HCT116 (cell line): ENCODE measurements around the gene EEF2. TPM values are rescaled to one million over a fixed set of nuclear protein-coding genes. Genes with fewer than 3 reads are reported as not detected.

Experiments used
- ATAC-seq: fragments of 200-7000 bp; cut with Tn5 transposase; 2 replicates; pipeline ENCODE4 v1.9.1; 2020; ENCODE audit warnings: mild to moderate bottlenecking, moderate library complexity
- BruUV-seq: library from RNA; stranded (reverse); fragments of 400-500 nt; replicated peaks from 2 replicates; lab custom pipeline; 2021; lab: Mats Ljungman, UMichigan
- CTCF ChIA-PET: fragments of 300-600 bp; sonication (Branson Sonifier 250); formaldehyde crosslinking; loops from one replicate; lab custom pipeline; 2021; ENCODE audit warnings: antibody characterized with exemption; lab: Charles Lee
- POLR2A ChIA-PET: fragments of 300-600, 350-600 bp; sonication (Branson Sonifier 250); formaldehyde crosslinking; loops from one replicate; lab custom pipeline; 2021; ENCODE audit warnings: antibody characterized with exemption; lab: Charles Lee
- RAD21 ChIA-PET, 2 experiments: fragments of 300-600 bp; sonication (Branson Sonifier 250); formaldehyde crosslinking; loops; one replicate each; lab custom pipeline; 2023; ENCODE audit warnings: low total read pairs in 2 of 2; ENCODE audit not compliant: uncharacterized antibody in 2 of 2, unreplicated experiment in 2 of 2, low non-redundant PET in 1 of 2; lab: Charles Lee
- DNase-seq: peaks from one replicate; pipeline ENCODE4 v3.0.0-alpha.2; 2010; ENCODE audit warnings: low read depth, low spot score
- H2AFZ ChIP-seq: fragments of 200-600 bp; shearing (Covaris generic), sonication (generic); 2 replicates; pipeline ENCODE4 v1.6.1; 2017; ENCODE audit warnings: low read depth, mixed run types, mixed read lengths, antibody characterized with exemption, low read length; ENCODE audit not compliant: poor library complexity, severe bottlenecking
- H3K27ac ChIP-seq: 2 replicates; pipeline ENCODE4 v1.5.1; 2012; ENCODE audit warnings: low read depth, low read length
- H3K27me3 ChIP-seq: fragments of 200-600 bp; sonication (generic); 2 replicates; pipeline ENCODE4 v1.6.1; 2016; ENCODE audit warnings: mixed run types, low read length, mixed read lengths; ENCODE audit not compliant: insufficient read depth
- H3K36me3 ChIP-seq, 2 experiments: fragments of 200-500 bp in 1 of 2; fragments of 200-600 bp in 1 of 2; sonication (Bioruptor generic) in 1 of 2; sonication (generic) in 1 of 2; 2 replicates each; pipeline versions ENCODE4 v1.5.1 to v1.6.1; 2014 to 2016; ENCODE audit warnings: low read length in 2 of 2, inconsistent platforms in 1 of 2, mixed read lengths in 1 of 2, mixed run types in 1 of 2; ENCODE audit not compliant: insufficient read depth in 2 of 2, control insufficient read depth in 1 of 2
- H3K4me1 ChIP-seq, 2 experiments: fragments of 200-600 bp in 1 of 2; sonication (generic) in 1 of 2; 2 replicates each; pipeline versions ENCODE4 v1.5.1 to v1.6.1; 2012 to 2017; ENCODE audit warnings: low read length in 2 of 2, inconsistent platforms in 1 of 2, mild to moderate bottlenecking in 1 of 2, mixed read lengths in 1 of 2, mixed run types in 1 of 2, moderate library complexity in 1 of 2; ENCODE audit not compliant: insufficient read depth in 2 of 2, control insufficient read depth in 1 of 2
- H3K4me2 ChIP-seq: fragments of 200-600 bp; sonication (generic); 2 replicates; pipeline ENCODE4 v1.6.1; 2017; ENCODE audit warnings: mixed run types, low read length, mixed read lengths
- H3K4me3 ChIP-seq, 2 experiments: fragments of 200-600 bp in 1 of 2; sonication (generic) in 1 of 2; replicated peaks in 1 of 2; 2 replicates each; pipeline ENCODE4 v1.5.1; 2011 to 2016; ENCODE audit warnings: low read length in 2 of 2, control low read depth in 1 of 2, low read depth in 1 of 2, mild to moderate bottlenecking in 1 of 2, mixed read lengths in 1 of 2, mixed run types in 1 of 2
- H3K79me2 ChIP-seq: fragments of 200-600 bp; sonication (generic); 2 replicates; pipeline ENCODE4 v1.6.1; 2017; ENCODE audit warnings: mild to moderate bottlenecking, mixed run types, low read length, moderate library complexity, mixed read lengths; ENCODE audit not compliant: insufficient read depth
- H3K9ac ChIP-seq: fragments of 200-600 bp; sonication (generic); 2 replicates; pipeline ENCODE4 v1.6.1; 2016; ENCODE audit warnings: low read length, mixed read lengths
- H3K9me2 ChIP-seq: fragments of 200-600 bp; sonication (generic), shearing (Covaris generic); 2 replicates; pipeline ENCODE4 v1.6.1; 2017; ENCODE audit warnings: mixed run types, mild to moderate bottlenecking, moderate library complexity; ENCODE audit not compliant: insufficient read depth
- H3K9me3 ChIP-seq, 2 experiments: fragments of 200-500 bp in 1 of 2; fragments of 200-600 bp in 1 of 2; sonication (Bioruptor generic) in 1 of 2; sonication (generic) in 1 of 2; 2 replicates each; pipeline ENCODE4 v1.6.1; 2014 to 2017; ENCODE audit warnings: low read length in 2 of 2, mixed read lengths in 2 of 2, inconsistent platforms in 1 of 2, low read depth in 1 of 2, mild to moderate bottlenecking in 1 of 2, mixed run types in 1 of 2, moderate library complexity in 1 of 2; ENCODE audit not compliant: control insufficient read depth in 1 of 2, insufficient read depth in 1 of 2
- H4K20me1 ChIP-seq: fragments of 200-600 bp; sonication (generic), shearing (Covaris generic); 2 replicates; pipeline ENCODE4 v1.6.1; 2017; ENCODE audit warnings: mixed run types, mild to moderate bottlenecking, moderate library complexity; ENCODE audit not compliant: insufficient read depth
- ATF3 ChIP-seq: IDR thresholded peaks from 2 replicates; pipeline ENCODE4 v1.6.1; 2012
- CBX3 ChIP-seq: IDR thresholded peaks from 2 replicates; pipeline ENCODE4 v1.6.1; 2012; ENCODE audit warnings: low read depth
- CEBPB ChIP-seq: IDR thresholded peaks from 2 replicates; pipeline ENCODE4 v1.6.1; 2012; ENCODE audit warnings: low read depth
- EGR1 ChIP-seq: IDR thresholded peaks from 2 replicates; pipeline ENCODE4 v1.6.1; 2012; ENCODE audit warnings: low read depth
- EZH2 ChIP-seq: fragments of 200-600 bp; sonication (generic); IDR thresholded peaks from 2 replicates; pipeline ENCODE4 v1.6.1; 2017; ENCODE audit warnings: antibody characterized with exemption, mixed run types
- EZH2phosphoT487 ChIP-seq: fragments of 200-600 bp; IDR thresholded peaks from 2 replicates; pipeline ENCODE4 v1.6.1; 2018; ENCODE audit warnings: antibody characterized with exemption, borderline replicate concordance
- FOSL1 ChIP-seq: IDR thresholded peaks from 2 replicates; pipeline ENCODE4 v1.6.1; 2012; ENCODE audit warnings: low read depth
- JUND ChIP-seq: IDR thresholded peaks from 2 replicates; pipeline ENCODE4 v1.6.1; 2012
- POLR2A ChIP-seq: IDR thresholded peaks from 2 replicates; pipeline ENCODE4 v1.7.0; 2011; ENCODE audit warnings: borderline replicate concordance; ENCODE audit not compliant: insufficient read depth, insufficient read length; ENCODE audit errors: extremely low read depth
- POLR2AphosphoS5 ChIP-seq: IDR thresholded peaks from 2 replicates; pipeline ENCODE4 v1.6.1; 2011; ENCODE audit warnings: mild to moderate bottlenecking, low read depth, low read length, moderate library complexity
- RAD21 ChIP-seq: IDR thresholded peaks from 2 replicates; pipeline ENCODE4 v1.6.1; 2012; ENCODE audit warnings: low read depth, mild to moderate bottlenecking
- SIN3A ChIP-seq: IDR thresholded peaks from 2 replicates; pipeline ENCODE4 v1.6.1; 2012; ENCODE audit warnings: low read depth
- SRF ChIP-seq: IDR thresholded peaks from 2 replicates; pipeline ENCODE4 v1.6.1; 2012; ENCODE audit warnings: low read depth
- TCF7L2 ChIP-seq: IDR thresholded peaks from 2 replicates; pipeline ENCODE4 v1.7.0; 2011; ENCODE audit warnings: borderline replicate concordance, inconsistent platforms; ENCODE audit not compliant: insufficient read depth, insufficient read length; ENCODE audit errors: extremely low read depth
- YY1 ChIP-seq: IDR thresholded peaks from 2 replicates; pipeline ENCODE4 v1.6.1; 2011; ENCODE audit warnings: low read length, low read depth, moderate library complexity, mild to moderate bottlenecking; ENCODE audit not compliant: insufficient replicate concordance; ENCODE audit errors: extremely low read depth
- ZFX ChIP-seq: fragments of 450-650 bp; IDR thresholded peaks from 2 replicates; pipeline ENCODE4 v1.6.1; 2017
- ZNF274 ChIP-seq: fragments of 200-500 bp; sonication (Bioruptor generic); IDR thresholded peaks from 2 replicates; pipeline ENCODE4 v1.6.1; 2014; ENCODE audit warnings: mild to moderate bottlenecking, low read depth, low read length, inconsistent platforms
- intact Hi-C: fragments of 100-400 bp; cut with micrococcal nuclease; formaldehyde crosslinking; loops from 2 replicates; pipeline ENCODE4 v1.10.0; 2022
- total RNA-seq: library from RNA; stranded (reverse); gene quantifications from one replicate; pipeline ENCODE4 v1.2.1, GENCODE V29; 2021; ENCODE audit not compliant: unreplicated experiment
- TF ChIP-seq, protein P1 (sequence below): IDR thresholded peaks from 2 replicates; pipeline ENCODE4 v1.6.1; 2012
- TF ChIP-seq, protein P2 (sequence below), 3 experiments: fragments of 200-600 bp in 1 of 3; sonication (generic) in 1 of 3; IDR thresholded peaks in 2 of 3; conservative IDR thresholded peaks in 1 of 3; 2 replicates each; pipeline ENCODE4 v1.5.1; 2012 to 2017; ENCODE audit warnings: low read depth in 2 of 3, low read length in 2 of 3, antibody characterized with exemption in 1 of 3, borderline replicate concordance in 1 of 3, control low read depth in 1 of 3, mild to moderate bottlenecking in 1 of 3, mixed read lengths in 1 of 3, mixed run types in 1 of 3, moderate library complexity in 1 of 3; ENCODE audit not compliant: insufficient read depth in 1 of 3

The EEF2 gene
- total RNA-seq, 1 experiment from 2014 or later = 3,796 TPM

DNA sequence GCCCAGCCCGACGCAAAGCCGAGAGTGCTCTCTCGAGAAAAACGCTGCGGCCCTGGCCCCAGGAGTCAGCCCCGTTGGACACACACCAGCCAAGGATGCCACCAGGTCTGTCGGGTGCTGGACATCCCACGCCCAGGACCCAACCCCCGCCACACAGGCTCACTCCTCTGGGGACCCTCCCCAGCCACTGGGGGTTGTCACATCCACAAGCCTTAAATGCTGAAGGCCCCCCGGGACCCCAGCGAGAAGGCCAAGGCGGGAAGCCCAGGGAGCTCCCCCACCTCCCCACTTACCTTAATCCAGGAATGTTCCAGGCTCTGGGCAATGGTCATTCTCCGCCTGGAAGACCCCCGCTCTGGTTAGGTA, 25.5 kb downstream of the EEF2 start:
- H3K36me3 ChIP-seq = peaks cover 6 to 21% of the 10 kb centered on the region in 2 experiments; a peak in 3 of 4 replicates
- no peaks in the 10 kb centered on the region for H3K9me2 ChIP-seq
- no peaks in the 10 kb centered on the region for H3K9me3 ChIP-seq
- ATAC-seq = no peak
- no peak overlapping the region for H3K4me3 ChIP-seq
- DNase-seq = no peak
- intact Hi-C loops = no loop called here
- no peaks in the 10 kb centered on the region; the same call in 1 of the 2 replicates for H3K79me2 ChIP-seq
- no peak overlapping the region for H3K4me2 ChIP-seq
- no peak overlapping the region for H2AFZ ChIP-seq
- no peak for TF ChIP-seq JUND
- TF ChIP-seq RAD21 = no peak
- no peak for TF ChIP-seq EZH2
- TF ChIP-seq, protein P1, sequence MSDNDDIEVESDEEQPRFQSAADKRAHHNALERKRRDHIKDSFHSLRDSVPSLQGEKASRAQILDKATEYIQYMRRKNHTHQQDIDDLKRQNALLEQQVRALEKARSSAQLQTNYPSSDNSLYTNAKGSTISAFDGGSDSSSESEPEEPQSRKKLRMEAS = no peak
- TF ChIP-seq ZFX = no peak
- no peak for TF ChIP-seq CEBPB
- TF ChIP-seq POLR2A = no peak
- TF ChIP-seq, protein P2, sequence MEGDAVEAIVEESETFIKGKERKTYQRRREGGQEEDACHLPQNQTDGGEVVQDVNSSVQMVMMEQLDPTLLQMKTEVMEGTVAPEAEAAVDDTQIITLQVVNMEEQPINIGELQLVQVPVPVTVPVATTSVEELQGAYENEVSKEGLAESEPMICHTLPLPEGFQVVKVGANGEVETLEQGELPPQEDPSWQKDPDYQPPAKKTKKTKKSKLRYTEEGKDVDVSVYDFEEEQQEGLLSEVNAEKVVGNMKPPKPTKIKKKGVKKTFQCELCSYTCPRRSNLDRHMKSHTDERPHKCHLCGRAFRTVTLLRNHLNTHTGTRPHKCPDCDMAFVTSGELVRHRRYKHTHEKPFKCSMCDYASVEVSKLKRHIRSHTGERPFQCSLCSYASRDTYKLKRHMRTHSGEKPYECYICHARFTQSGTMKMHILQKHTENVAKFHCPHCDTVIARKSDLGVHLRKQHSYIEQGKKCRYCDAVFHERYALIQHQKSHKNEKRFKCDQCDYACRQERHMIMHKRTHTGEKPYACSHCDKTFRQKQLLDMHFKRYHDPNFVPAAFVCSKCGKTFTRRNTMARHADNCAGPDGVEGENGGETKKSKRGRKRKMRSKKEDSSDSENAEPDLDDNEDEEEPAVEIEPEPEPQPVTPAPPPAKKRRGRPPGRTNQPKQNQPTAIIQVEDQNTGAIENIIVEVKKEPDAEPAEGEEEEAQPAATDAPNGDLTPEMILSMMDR (IDR thresholded peaks at IDR 0.05 in 2 of 3, conservative IDR thresholded peaks at IDR 0.05 in 1 of 3; ENCODE audit: borderline replicate concordance in 1 of 3, insufficient read depth in 1 of 3, low read depth in 2 of 3, low read length in 2 of 3) = no peak
- no peak for TF ChIP-seq YY1
- TF ChIP-seq SIN3A = no peak
- TF ChIP-seq EZH2phosphoT487 = no peak
- no peak for TF ChIP-seq ATF3
- TF ChIP-seq TCF7L2 = no peak
- no peak for TF ChIP-seq ZNF274
- no peak for TF ChIP-seq POLR2AphosphoS5
- TF ChIP-seq CBX3 = no peak
- TF ChIP-seq EGR1 = no peak
- no peak for TF ChIP-seq SRF
- no peak for TF ChIP-seq FOSL1
- no peak overlapping the region for H3K27ac ChIP-seq
- H3K27me3 ChIP-seq = no peaks in the 10 kb centered on the region
- no peaks in the 10 kb centered on the region for H4K20me1 ChIP-seq
- H3K4me1 ChIP-seq = peaks cover 0 to 11% of the 10 kb centered on the region in 2 experiments; a peak in 1 of 4 replicates
- POLR2A ChIA-PET = no interaction called here
- RAD21 ChIA-PET = no interaction called here
- CTCF ChIA-PET = no interaction called here
- no peak overlapping the region for H3K9ac ChIP-seq
- no TSS peak for BruUV-seq
